ENCODE data around the gene C16orf78.
"Not testable (repeated sequence)": the region's sequence is repeated elsewhere in the genome, so short reads cannot be mapped to it uniquely, and the experiment has no call there.

The C16orf78 gene

GRCh38 chr16:49350265-49351095 lies 23.1 kb upstream of the C16orf78 start:
- peak; percentile 35 for DNase-seq (ENCODE audit: low spot score)

- DNase-seq (ENCODE audit: low spot score), result no peak
These were observed 22.5 kb upstream of the C16orf78 start for GRCh38 chr16:49351096-49351487.

- DNase-seq (ENCODE audit: low spot score), result peak; percentile 23
These were observed 20.7 kb upstream of the C16orf78 start for GRCh38 chr16:49352892-49353291.

- DNase-seq (ENCODE audit: low spot score), result no peak
These were observed 19.9 kb upstream of the C16orf78 start for GRCh38 chr16:49353680-49354079.

GRCh38 chr16:49354101-49354500 lies 19.5 kb upstream of the C16orf78 start:
- no peak for DNase-seq (ENCODE audit: low spot score)

GRCh38 chr16:49354991-49355390 lies 18.6 kb upstream of the C16orf78 start:
- no peak for DNase-seq (ENCODE audit: low spot score)

- no peak for DNase-seq (ENCODE audit: low spot score)
These were observed 17.5 kb upstream of the C16orf78 start for GRCh38 chr16:49355933-49356665.

GRCh38 chr16:49356728-49357488 lies 16.7 kb upstream of the C16orf78 start:
- no peak for DNase-seq (ENCODE audit: low spot score)

- DNase-seq (ENCODE audit: low spot score), result no peak
These were observed 14.0 kb upstream of the C16orf78 start for GRCh38 chr16:49359591-49359990.

- not testable (repeated sequence) for DNase-seq (ENCODE audit: low spot score)
These were observed 11.9 kb upstream of the C16orf78 start for GRCh38 chr16:49361731-49362130.

GRCh38 chr16:49362230-49362629 lies 11.4 kb upstream of the C16orf78 start:
- no peak for DNase-seq (ENCODE audit: low spot score)

- no peak for DNase-seq (ENCODE audit: low spot score)
These were observed 7.7 kb upstream of the C16orf78 start for GRCh38 chr16:49365711-49366509.

GRCh38 chr16:49366669-49367068 lies 6.9 kb upstream of the C16orf78 start:
- DNase-seq (ENCODE audit: low spot score), result no peak

GRCh38 chr16:49369651-49370611 lies 3.7 kb upstream of the C16orf78 start:
- no peak for DNase-seq (ENCODE audit: low spot score)

GRCh38 chr16:49376206-49376605 lies 2.6 kb downstream of the C16orf78 start:
- DNase-seq (ENCODE audit: low spot score), result no peak

- DNase-seq (ENCODE audit: low spot score), result no peak
These were observed 3.7 kb downstream of the C16orf78 start for GRCh38 chr16:49377196-49377755.

GRCh38 chr16:49378238-49378637 lies 4.6 kb downstream of the C16orf78 start:
- no peak for DNase-seq (ENCODE audit: low spot score)

- DNase-seq (ENCODE audit: low spot score), result no peak
These were observed 5.2 kb downstream of the C16orf78 start for GRCh38 chr16:49378816-49379215.

GRCh38 chr16:49382916-49383315 lies 9.3 kb downstream of the C16orf78 start:
- no peak for DNase-seq (ENCODE audit: low spot score)

- DNase-seq (ENCODE audit: low spot score), result no peak
These were observed 21.4 kb downstream of the C16orf78 start for GRCh38 chr16:49395021-49395420.

Measured in HuH-7.5 (cell line).